Prostate gland (tissue), 1 donor: Measurements from ENCODE around the gene EPB41L2.

Experiments used
- POLR2A ChIP-seq: fragments of 450-650 bp; IDR thresholded peaks from one replicate; pipeline ENCODE4 v1.6.1; 2016; ENCODE audit warnings: antibody characterized with exemption, mild to moderate bottlenecking
- POLR2AphosphoS5 ChIP-seq: sonication (generic); formaldehyde crosslinking; IDR thresholded peaks from one replicate; pipeline ENCODE4 v1.6.1; 2017; ENCODE audit warnings: antibody characterized with exemption

- TF ChIP-seq POLR2A (no peak), POLR2AphosphoS5 (no peak)
Observed at GRCh38 chr6:130918171-130918570, 144.9 kb downstream of the EPB41L2 start.
